A673 (cell line): Measurements from ENCODE around the gene FAM228A.

ENCODE experiments used
- CTCF ChIP-seq: fragments of 300-800, 200-600 bp; sonication (generic); conservative IDR thresholded peaks from 2 replicates; pipeline ENCODE4 v1.5.1; 2017; ENCODE audit warnings: low read depth, mild to moderate bottlenecking, antibody characterized with exemption, low read length, moderate library complexity, mixed read lengths
- EZH2 ChIP-seq: fragments of 200-600 bp; sonication (generic); IDR thresholded peaks from 2 replicates; pipeline ENCODE4 v1.6.1; 2017; ENCODE audit warnings: borderline replicate concordance, low read depth, mild to moderate bottlenecking, mixed read lengths, antibody characterized with exemption, low read length; ENCODE audit not compliant: poor library complexity, severe bottlenecking

GRCh38 chr2:24210723-24211122 is 35.9 kb downstream of the FAM228A start:
- TF ChIP-seq CTCF, result no peak
- TF ChIP-seq EZH2, result no peak
